Hematopoietic multipotent progenitor cell (in vitro differentiated cells): ENCODE measurements around the gene RALB. TPM values are rescaled to one million over a fixed set of nuclear protein-coding genes. Genes with fewer than 3 reads are reported as not detected.

ENCODE experiments used
- DNase-seq, 3 donors: peaks; one replicate each; pipeline ENCODE4 v3.0.0-alpha.2; 2011 to 2015; ENCODE audit warnings: low read depth in 2 of 3, low spot score in 2 of 3
- total RNA-seq: library from RNA; depleted of rRNA; stranded (reverse); fragments of >200 nt; gene quantifications from one replicate; pipeline ENCODE4 v1.2.3, GENCODE V29; 2012

The RALB gene
- total RNA-seq, 1 donor = 32.6 TPM

DNA sequence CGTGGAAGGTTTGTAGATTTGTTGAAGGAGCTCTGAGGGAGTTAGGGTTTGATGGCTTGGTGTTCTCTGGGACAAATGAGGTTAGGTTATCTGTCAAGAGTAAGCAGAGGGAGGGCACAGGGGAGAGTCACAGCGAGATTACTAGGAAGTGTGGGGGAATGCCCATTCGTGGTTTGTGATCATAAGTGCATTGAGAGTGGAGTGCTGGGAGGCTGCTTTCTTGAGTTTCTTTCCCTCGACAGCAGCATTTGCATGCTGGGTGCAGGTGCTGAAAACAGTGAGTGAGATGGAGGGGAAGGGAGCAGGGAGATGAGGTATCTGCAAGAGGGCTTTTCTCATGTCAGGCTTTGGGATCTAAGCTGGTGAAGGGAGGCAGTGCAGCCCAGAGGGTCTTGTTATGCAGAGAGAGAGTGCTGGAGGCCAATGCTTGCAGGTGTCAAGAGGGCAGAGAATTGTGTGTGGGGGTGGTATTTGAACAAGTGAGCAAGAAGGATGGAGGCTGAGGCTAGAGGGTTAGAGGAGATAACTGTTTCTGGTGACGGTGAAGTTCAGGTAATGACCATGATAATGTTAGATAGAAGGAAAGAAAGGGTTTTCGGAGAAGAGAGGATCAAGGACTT, 8.8 kb downstream of the RALB start:
- no peak for DNase-seq

DNA sequence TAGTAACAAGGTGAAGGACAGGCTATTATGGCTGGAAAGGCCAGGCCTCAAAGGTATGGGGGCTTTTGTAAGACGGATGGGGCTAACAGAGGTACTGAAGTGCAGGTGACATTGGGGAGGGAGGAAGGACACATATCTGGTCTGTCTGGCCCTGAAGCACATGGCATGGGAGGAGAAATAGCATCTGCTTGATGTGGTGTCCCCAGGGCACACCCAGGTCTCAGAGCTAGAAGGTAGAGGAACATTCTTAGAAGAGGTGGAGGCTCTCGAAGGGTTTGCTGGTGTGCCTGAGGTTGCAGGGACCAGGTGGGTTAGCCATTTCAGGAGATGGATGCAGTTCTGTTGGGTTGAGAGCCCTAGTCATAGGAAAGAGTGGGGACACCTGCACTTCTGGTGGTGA, 9.5 kb downstream of the RALB start:
- DNase-seq = no peak

DNA sequence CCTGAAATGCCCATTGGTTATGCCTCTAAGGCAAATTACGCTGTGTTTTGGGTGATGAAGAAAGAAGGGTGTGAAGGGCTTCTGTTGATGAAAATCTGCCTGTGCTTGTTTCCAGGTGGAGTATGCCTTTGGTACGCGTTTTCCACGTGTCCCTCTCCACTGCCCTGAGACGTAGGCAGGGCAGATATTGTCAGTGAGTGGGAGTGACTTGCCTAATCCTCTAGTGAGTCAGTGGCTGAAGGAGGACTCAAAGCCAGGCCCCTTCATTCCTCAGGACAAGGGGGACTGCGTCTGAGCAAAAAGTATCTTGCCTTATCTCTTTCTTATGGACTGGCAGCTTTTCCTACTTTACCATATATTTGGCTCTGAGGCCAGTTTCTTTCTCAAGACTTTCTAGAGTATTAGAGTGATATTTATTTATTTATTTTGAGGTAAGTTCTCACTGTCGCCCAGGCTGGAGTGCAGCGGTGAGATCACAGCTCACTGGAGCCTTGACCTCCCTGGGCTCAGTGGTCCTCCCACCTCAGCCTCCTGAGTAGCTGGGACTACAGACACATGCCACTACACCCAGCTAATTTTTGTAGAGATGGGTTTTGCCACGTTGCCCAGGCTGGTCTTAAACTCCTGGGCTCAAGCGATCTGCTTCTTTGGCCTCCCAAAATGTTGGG, 10.2 kb downstream of the RALB start:
- DNase-seq = no peak

GRCh38 chr2:120265006-120265405, 12.4 kb downstream of the RALB start:
- peak in 2 of 3 donors; percentile 54 to 78 for DNase-seq

- DNase-seq = no peak
These were observed 14.7 kb downstream of the RALB start for GRCh38 chr2:120267348-120267747.

DNA sequence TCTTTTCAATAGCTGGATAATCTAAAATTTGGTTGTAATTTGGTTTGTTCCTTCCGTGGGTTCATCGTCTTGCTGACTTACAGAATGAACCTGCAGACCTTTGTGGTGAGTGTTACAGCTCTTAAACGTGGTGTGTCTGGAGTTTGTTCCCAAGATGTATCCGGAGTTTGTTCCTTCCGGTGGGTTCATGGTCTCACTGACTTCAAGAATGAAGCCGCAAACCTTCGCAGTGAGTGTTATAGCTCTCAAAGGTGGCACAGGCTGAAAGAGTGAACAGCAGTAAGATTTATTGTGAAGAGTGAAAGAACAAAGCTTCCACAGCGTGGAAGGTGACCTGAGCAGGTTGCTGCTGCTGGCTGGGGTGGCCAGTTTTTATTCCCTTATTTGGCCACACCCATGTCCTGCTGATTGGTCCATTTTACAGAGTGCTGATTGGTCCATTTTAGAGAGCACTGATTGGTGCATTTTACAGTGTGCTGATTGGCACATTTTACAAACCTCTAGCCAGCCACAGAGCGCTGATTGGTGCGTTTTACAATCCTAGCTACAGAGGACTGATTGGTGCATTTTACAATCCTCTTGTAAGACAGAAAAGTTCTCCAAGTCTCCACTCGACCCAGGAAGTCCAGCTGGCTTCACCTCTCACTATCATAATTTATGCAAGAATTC, 16.6 kb downstream of the RALB start:
- peak in 2 of 3 donors; percentile 51 to 77 for DNase-seq

DNA sequence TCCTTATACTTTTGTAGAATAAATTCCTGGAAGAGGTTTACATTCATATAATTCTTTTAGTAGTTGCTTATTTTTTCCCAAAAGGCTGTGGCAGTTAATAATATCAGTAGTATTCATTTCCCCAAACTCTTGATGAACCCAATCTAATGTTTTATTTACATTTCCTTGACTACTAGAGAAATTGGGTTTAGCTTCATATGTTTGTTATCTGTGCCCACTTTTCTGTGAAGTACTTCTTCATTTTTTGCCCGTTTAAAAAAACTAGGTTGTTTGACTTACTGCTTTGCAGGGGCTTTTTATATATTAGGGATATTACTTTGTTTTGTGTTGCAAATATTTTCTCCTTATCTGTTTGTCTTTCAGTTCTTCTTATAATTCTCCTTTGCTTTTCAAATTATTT, 17.2 kb downstream of the RALB start:
- DNase-seq = peak in 1 of 3 donors; percentile 74

- no peak for DNase-seq
These were observed 19.2 kb downstream of the RALB start for GRCh38 chr2:120271711-120272379.

GRCh38 chr2:120272763-120273481, 20.3 kb downstream of the RALB start:
- DNase-seq = no peak

GRCh38 chr2:120275617-120276400, 23.2 kb downstream of the RALB start:
- DNase-seq = no peak

DNA sequence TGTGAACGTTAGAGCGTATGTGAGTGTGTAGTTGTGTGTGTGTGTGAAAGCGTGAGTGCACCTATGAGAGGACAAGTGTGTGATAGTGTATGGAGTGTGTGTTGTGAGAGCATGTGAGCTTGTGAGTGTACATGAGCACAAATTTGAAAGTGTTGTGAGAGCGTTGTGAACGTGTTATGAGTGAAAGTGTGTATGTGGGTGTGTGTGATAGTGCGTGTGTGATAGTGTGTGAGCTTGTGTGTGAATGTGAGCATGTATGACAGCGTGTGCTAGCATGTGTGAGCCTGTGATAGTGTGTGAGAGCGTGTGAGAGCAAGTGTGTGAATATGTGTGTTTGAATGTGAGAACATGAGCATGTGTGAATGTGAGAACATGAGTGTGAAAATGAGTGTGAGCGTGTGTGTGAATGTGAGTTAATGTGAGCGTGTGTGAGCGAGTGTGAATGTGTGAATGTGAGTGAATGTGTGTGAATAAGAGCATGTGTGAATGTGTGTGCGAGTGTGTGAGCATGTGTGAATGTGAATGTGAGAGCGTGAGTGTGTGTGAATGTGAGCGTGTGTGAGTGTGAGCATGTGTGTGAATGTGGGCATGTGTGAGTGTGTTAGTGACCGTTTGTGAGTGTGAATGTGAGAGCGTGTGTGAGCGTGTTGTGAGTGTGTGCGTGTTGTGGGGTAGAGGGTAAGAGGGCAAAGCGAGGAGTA, 25.0 kb downstream of the RALB start:
- no peak for DNase-seq

- no peak for DNase-seq
These were observed 26.2 kb downstream of the RALB start for GRCh38 chr2:120278901-120279300.

GRCh38 chr2:120279708-120280107, 27.1 kb downstream of the RALB start:
- DNase-seq = no peak

DNA sequence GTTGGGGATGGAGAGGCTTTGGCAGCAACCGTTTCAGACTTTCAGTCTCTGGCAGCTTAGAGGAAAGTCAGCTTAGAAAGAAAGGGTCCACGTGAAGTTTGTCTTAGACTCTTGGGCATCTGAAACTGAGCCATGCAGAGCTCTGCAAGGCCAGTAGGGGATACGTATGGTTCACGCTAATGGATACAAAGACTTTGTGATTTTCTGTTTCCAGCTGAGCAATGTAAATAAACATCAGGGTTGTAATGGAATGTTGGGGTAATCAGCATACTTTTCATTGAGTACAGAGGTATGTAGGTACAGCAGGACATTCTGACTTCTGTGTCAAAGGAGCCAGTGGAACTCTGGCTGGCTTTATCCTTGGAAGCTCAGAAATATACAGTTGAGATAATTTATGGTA, 31.0 kb downstream of the RALB start:
- DNase-seq = no peak

- no peak for DNase-seq
These were observed 32.4 kb downstream of the RALB start for GRCh38 chr2:120285056-120285455.

GRCh38 chr2:120287183-120288015, 34.7 kb downstream of the RALB start:
- peak in 1 of 3 donors; percentile 19 for DNase-seq

DNA sequence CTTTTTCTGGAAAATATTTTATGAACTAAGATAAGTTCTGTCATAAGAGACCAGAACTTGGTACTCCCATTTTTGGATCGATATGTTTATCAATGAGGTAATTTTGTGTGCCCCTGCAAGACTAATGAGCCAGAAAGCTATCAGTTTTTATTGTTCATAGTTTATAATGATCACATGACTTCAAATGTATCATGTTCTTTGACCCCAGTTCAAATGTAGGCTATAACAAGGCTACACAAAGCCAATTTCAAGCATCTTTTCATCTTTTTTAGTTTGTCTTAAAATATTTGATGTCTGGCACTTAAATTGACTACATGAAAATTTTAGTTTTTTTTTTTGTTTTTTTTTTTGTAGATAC, 35.3 kb downstream of the RALB start:
- no peak for DNase-seq

GRCh38 chr2:120289221-120289906, 36.7 kb downstream of the RALB start:
- no peak for DNase-seq
